Skeletal muscle cell (primary cell): ENCODE measurements around the gene APPL2.

Experiments
- DNase-seq: peaks from one replicate; pipeline ENCODE4 v3.0.0-alpha.2; 2010; ENCODE audit warnings: low read depth
- H3K4me3 ChIP-seq: 2 replicates; pipeline ENCODE4 v1.5.1; 2011; ENCODE audit warnings: low read depth, mild to moderate bottlenecking, control low read depth, low read length, moderate library complexity

Gene APPL2

DNA sequence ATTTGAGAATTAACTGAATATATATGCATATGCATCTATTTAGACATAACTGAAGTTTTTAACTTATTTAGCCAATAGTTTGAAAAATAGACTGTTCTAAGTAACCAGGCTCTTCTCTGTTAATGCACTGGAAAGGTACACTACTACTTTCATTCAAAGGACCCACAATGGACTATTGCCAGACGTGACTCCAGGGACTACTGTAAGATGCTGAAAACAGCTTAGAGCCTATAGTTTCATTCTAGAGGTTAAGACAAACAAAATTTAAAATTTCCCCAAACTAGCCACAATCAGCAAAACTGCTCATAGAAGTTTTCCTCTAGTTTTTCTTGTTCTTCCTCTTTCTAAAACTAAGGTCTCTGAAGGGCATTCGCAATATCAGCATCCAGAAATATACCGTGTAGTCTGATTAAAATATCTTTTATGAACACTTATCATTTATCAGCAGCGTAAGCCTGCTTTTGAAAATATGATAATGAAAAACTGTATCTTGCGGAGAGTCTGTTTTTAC is 10.4 kb downstream of the APPL2 start:
- no peak for DNase-seq
- H3K4me3 ChIP-seq: no peak overlapping the region

GRCh38 chr12:105224399-105224798 is 11.6 kb downstream of the APPL2 start:
- H3K4me3 ChIP-seq: no peak overlapping the region

DNA sequence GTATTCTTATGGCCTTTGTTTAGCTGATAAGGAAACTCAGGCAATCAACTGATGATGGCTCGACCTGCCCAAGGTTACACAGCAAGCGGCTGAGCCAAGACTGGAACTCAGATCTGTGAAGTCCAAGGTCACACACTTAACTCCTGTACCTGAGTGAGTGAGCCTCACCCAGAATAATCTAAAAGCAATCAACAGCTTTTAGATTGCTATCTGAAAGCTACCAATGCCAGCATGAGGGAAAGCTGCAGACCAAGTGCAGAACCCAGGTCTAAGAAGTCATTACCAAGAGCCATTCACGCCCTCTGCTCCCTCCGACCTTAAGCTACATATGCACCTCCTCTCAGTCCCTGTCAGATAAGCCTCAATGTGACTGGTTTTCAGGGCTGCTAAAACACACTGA is 12.1 kb downstream of the APPL2 start:
- DNase-seq: no peak
- H3K4me3 ChIP-seq: no peak overlapping the region

More at GRCh38 chr12:105224399-105224798, 11.6 kb downstream of the APPL2 start:
- no peak for DNase-seq

GRCh38 chr12:105223352-105223845 is 12.6 kb downstream of the APPL2 start:
- DNase-seq: no peak
- no peak overlapping the region for H3K4me3 ChIP-seq

- no peak for DNase-seq
- no peak overlapping the region for H3K4me3 ChIP-seq
Observed at GRCh38 chr12:105222726-105223351, 13.1 kb downstream of the APPL2 start.

- no peak overlapping the region for H3K4me3 ChIP-seq
- DNase-seq: no peak
Observed at GRCh38 chr12:105222284-105222655, 13.7 kb downstream of the APPL2 start.

GRCh38 chr12:105221583-105222283 is 14.2 kb downstream of the APPL2 start:
- no peak overlapping the region for H3K4me3 ChIP-seq
- DNase-seq: no peak

DNA sequence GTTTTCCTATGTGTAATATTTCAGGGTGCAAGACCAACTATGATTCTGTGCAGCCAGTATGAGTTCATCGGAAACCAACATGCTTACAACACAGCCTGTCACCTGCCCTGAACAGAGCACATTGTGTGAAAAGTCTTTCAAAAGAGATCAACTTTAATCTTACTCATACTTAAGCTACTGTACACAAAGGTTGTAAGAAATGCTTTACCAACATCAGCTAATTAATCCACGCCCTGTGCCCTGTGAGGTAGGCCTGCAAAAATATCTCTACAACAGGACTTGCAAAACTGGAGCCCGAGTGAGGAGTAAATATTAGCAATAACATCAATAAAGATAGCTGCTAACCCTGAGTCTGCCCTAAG is 15.1 kb downstream of the APPL2 start:
- H3K4me3 ChIP-seq: no peak overlapping the region
- no peak for DNase-seq

- no peak for DNase-seq
- no peak overlapping the region for H3K4me3 ChIP-seq
Observed at GRCh38 chr12:105220150-105220928, 15.6 kb downstream of the APPL2 start.

DNA sequence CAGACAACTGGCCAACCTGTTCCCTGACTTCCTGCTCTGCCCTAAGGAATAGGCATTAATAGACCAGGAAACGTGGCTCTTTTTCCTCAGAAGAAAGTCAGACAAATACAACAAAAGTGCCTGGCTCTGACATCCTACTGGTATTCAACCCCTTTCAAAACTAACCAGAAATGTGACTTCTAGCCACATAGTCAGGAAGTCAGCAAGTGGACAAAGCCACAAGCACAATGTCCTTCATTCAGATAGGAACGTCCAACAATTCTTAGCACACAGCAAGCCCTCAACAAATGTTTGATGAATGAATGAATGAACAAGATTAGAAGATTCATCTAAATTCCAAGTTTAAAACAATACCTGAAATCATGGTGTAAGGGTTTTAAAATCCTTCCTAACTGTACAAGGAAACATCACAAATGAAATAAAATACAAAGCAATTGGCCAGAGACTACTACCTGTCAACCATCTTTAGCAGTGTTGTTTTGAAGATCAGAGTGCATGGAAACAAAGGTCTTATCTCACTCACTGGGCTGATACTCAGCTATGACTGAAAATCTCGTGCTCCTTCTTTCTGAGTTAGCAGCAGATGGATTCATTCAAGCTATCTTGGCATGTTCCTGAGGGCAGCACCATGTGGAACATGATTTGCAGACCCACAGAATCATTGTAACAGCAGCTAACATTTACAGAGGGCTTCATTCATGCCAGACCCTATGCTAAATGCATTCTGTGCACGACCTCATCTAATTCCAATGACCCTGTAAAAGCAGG is 16.5 kb downstream of the APPL2 start:
- no peak for DNase-seq

DNA sequence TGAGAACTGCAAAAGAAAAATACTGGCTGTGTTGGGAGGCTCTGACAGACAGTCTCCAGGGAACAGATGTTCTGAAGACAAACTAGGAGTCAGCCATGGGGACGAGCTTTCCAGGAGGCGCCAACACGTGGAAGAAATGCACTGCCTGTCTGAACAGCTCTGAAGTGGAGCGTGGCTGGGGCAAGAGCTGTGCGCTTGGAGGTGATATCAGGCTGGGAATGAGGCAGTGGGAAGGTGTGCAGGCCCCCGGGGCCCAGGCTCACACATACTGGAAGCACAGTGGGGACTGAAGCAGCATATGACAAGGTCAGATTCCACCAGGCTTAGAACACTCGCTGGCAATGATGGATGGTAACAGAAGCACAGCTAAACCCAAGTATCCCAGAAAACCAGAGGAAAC is 17.5 kb downstream of the APPL2 start:
- DNase-seq: no peak
- H3K4me3 ChIP-seq: no peak overlapping the region

More for the DNA sequence above, 16.5 kb downstream of the APPL2 start:
- no peak overlapping the region for H3K4me3 ChIP-seq

GRCh38 chr12:105214670-105215375 is 21.2 kb downstream of the APPL2 start:
- no peak overlapping the region for H3K4me3 ChIP-seq
- no peak for DNase-seq

DNA sequence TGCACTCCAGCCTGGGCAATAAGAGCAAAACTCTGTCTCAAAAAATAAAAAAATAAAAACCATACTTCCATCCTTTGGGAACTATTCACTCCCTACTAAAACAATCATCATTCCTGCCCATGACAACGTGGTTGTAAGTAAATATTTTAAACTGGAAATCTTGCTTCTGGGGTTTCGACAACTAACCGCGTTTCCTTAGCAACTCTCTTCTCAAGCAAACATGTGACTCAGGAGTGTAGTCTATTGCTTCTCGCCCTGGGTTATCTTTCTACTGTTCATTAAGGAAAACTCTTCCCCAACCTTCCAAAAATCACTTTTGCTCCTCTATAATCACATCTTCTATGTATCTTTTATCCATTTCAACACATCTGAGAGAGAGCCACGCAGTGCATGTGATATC is 21.8 kb downstream of the APPL2 start:
- H3K4me3 ChIP-seq: no peak overlapping the region
- DNase-seq: no peak

GRCh38 chr12:105212438-105212837 is 23.5 kb downstream of the APPL2 start:
- DNase-seq: no peak
- no peak overlapping the region for H3K4me3 ChIP-seq

- no peak overlapping the region for H3K4me3 ChIP-seq
- no peak for DNase-seq
Observed at GRCh38 chr12:105209091-105209490, 26.9 kb downstream of the APPL2 start.

GRCh38 chr12:105206686-105207374 is 29.1 kb downstream of the APPL2 start:
- DNase-seq: no peak
- no peak overlapping the region for H3K4me3 ChIP-seq

- H3K4me3 ChIP-seq: no peak overlapping the region
Observed at GRCh38 chr12:105205322-105206048, 30.5 kb downstream of the APPL2 start.

GRCh38 chr12:105204916-105205315 is 31.1 kb downstream of the APPL2 start:
- DNase-seq: peak; percentile 43
- no peak overlapping the region for H3K4me3 ChIP-seq

More at GRCh38 chr12:105205322-105206048, 30.5 kb downstream of the APPL2 start:
- DNase-seq: no peak
